Uterus (tissue), 4 donors: ENCODE results near the gene MYL6B. TPM values are rescaled to one million over a fixed set of nuclear protein-coding genes. Genes with fewer than 3 reads are reported as not detected.
A peak's percentile ranks its signal among the peaks of the same experiment; 100 is the strongest.

Experiments used
- DNase-seq, 2 donors: peaks; one replicate each; pipeline ENCODE4 v3.0.0-alpha.2; 2019 to 2020
- H3K27ac ChIP-seq, 2 donors: fragments of 200-600 bp; sonication (generic); 1 replicate in 1 of 2; 2 replicates in 1 of 2; pipeline ENCODE4 v1.5.1; 2016 to 2018
- H3K27me3 ChIP-seq, 2 donors: fragments of 200-600 bp; sonication (generic); one replicate each; pipeline ENCODE4 v1.5.1; 2018 to 2019; ENCODE audit warnings: control low read depth in 1 of 2
- H3K36me3 ChIP-seq, 2 donors: fragments of 200-600 bp; sonication (generic); one replicate each; pipeline ENCODE4 v1.5.1; 2019; ENCODE audit warnings: control low read depth in 1 of 2
- H3K4me1 ChIP-seq, 2 donors: fragments of 200-600 bp; sonication (generic); one replicate each; pipeline ENCODE4 v1.5.1; 2018 to 2019; ENCODE audit warnings: control low read depth in 1 of 2
- H3K4me3 ChIP-seq, 2 donors: fragments of 200-600 bp; sonication (generic); 1 replicate in 1 of 2; 2 replicates in 1 of 2; pipeline ENCODE4 v1.5.1; 2018 to 2019; ENCODE audit warnings: mild to moderate bottlenecking in 1 of 2
- H3K9me3 ChIP-seq, 2 donors: fragments of 200-600 bp; sonication (generic); one replicate each; pipeline ENCODE4 v1.5.1; 2019; ENCODE audit warnings: control low read depth in 1 of 2
- POLR2A ChIP-seq, 2 donors: fragments of 450-650 bp; IDR thresholded peaks; one replicate each; pipeline ENCODE4 v1.6.1; 2016; ENCODE audit warnings: antibody characterized with exemption in 2 of 2, mild to moderate bottlenecking in 1 of 2, moderate library complexity in 1 of 2
- intact Hi-C: fragments of 100-400 bp; cut with DNase I; formaldehyde crosslinking; loops from one replicate; pipeline ENCODE4 v1.15.1; 2023; ENCODE audit warnings: low total_unique reads
- total RNA-seq, 4 donors: library from RNA; depleted of rRNA in 3 of 4; stranded (reverse); fragments of >200 nt in 3 of 4; gene quantifications; one replicate each; pipeline versions ENCODE4 v1.1.0 to v1.2.4, GENCODE V29; 2014 to 2023
- TF ChIP-seq, protein P1 (sequence below), 4 experiments: fragments of 200-600 bp in 2 of 4; fragments of 450-650 bp in 2 of 4; sonication (generic) in 2 of 4; IDR thresholded peaks; one replicate each; pipeline ENCODE4 v1.5.1; 2016 to 2019; ENCODE audit warnings: antibody characterized with exemption in 4 of 4, mild to moderate bottlenecking in 2 of 4, moderate library complexity in 1 of 4
- donor health status: DM: yes; HTN: yes; CAD: no.

MYL6B gene
- total RNA-seq, 4 donors from 2014 or later: 6.7 to 57.5 (median 27.0) TPM

DNA sequence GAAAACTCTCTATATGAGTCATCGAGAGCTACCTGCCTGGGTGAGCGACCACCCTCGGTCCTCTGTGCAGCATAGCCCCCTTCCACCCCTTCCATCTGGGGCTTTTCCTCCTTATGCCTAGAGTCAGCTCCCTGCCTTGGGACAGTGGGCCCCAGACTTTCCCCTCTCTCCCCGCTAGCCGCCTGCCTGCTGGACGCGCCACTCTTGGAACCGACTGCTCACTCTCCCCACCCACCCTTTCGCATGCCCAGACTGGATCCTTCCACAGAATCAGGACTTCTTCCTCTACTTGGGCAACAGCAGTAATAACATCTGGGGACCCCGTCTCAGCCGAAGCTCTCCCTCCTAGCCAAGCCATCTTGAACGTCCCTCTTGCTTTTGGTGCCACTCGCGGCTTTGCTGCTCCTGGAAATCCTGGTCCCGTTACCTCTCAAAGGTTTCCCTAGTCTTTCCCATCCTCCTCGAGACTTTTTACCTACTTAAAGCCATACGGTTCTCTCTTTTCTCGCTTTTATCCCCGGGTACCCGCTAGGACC, 23.6 kb upstream of the MYL6B start:
- Histone ChIP-seq H3K4me1 (peaks cover 8 to 10% of the 10 kb centered on the region in 2 donors), H3K36me3 (no peaks in the 10 kb centered on the region), H3K4me3 (peak overlapping the region; percentile 56 to 95), H3K27me3 (no peaks in the 10 kb centered on the region), H3K27ac (peak overlapping the region; percentile 88 to 91), H3K9me3 (no peaks in the 10 kb centered on the region)
- intact Hi-C loops: loop anchor here (5.0 kb wide), 1 partner anchor 34 kb away; no protein-coding TSS in a partner anchor
- TF ChIP-seq, protein P1, sequence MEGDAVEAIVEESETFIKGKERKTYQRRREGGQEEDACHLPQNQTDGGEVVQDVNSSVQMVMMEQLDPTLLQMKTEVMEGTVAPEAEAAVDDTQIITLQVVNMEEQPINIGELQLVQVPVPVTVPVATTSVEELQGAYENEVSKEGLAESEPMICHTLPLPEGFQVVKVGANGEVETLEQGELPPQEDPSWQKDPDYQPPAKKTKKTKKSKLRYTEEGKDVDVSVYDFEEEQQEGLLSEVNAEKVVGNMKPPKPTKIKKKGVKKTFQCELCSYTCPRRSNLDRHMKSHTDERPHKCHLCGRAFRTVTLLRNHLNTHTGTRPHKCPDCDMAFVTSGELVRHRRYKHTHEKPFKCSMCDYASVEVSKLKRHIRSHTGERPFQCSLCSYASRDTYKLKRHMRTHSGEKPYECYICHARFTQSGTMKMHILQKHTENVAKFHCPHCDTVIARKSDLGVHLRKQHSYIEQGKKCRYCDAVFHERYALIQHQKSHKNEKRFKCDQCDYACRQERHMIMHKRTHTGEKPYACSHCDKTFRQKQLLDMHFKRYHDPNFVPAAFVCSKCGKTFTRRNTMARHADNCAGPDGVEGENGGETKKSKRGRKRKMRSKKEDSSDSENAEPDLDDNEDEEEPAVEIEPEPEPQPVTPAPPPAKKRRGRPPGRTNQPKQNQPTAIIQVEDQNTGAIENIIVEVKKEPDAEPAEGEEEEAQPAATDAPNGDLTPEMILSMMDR (IDR thresholded peaks at IDR 0.05): no peak
- TF ChIP-seq POLR2A (IDR thresholded peaks at IDR 0.05): no peak
- no peak for DNase-seq

DNA sequence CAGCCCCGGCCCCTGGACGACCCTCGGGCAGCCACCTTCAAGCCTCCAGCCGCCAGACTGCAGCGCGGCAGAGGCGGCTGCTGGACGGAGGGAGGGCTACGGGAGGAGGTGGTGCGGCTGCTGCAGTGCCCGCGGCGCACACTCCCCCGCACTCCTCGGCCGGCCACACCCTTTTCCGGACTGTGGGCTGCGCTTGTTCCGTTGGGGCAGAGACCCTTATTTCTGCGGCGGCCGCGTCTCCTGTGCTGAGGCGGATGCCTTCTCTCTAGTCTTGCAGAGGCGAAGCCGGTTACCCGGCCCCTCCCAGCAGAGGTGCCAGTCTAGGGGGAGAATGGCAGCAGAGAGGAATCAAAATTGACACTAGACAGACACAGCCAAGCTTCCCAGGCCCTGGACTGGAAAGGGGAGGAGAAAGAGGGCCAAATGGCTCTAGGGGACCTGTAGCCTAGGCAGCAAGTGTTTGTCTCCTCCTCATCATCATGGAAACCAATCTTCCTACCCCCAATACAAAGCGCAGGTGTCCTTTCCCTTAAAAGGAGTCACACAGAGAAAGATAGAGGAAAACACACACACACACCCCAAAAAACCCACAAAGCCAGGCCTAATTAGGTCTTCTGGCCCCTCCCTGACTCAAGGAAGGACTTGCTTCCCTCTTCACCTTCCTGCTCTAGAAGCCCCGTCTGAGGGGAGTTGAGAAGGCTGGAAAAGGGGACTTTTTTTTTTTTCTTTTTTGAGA, 23.0 kb upstream of the MYL6B start:
- peak in 1 of 2 donors; percentile 49 for TF ChIP-seq POLR2A (IDR thresholded peaks at IDR 0.05)
- TF ChIP-seq, protein P1 (IDR thresholded peaks at IDR 0.05): no peak
- peak; percentile 72 to 76 for DNase-seq
- no peaks in the 10 kb centered on the region for H3K36me3 ChIP-seq
- peaks cover 8 to 10% of the 10 kb centered on the region in 2 donors for H3K4me1 ChIP-seq
- H3K27ac ChIP-seq: peak overlapping the region; percentile 88 to 91
- no peaks in the 10 kb centered on the region for H3K9me3 ChIP-seq
- H3K27me3 ChIP-seq: no peaks in the 10 kb centered on the region
- H3K4me3 ChIP-seq: peak overlapping the region; percentile 56 to 95
- intact Hi-C loops: loop anchor here (5.0 kb wide), 1 partner anchor 33 kb away; no protein-coding TSS in a partner anchor

DNA sequence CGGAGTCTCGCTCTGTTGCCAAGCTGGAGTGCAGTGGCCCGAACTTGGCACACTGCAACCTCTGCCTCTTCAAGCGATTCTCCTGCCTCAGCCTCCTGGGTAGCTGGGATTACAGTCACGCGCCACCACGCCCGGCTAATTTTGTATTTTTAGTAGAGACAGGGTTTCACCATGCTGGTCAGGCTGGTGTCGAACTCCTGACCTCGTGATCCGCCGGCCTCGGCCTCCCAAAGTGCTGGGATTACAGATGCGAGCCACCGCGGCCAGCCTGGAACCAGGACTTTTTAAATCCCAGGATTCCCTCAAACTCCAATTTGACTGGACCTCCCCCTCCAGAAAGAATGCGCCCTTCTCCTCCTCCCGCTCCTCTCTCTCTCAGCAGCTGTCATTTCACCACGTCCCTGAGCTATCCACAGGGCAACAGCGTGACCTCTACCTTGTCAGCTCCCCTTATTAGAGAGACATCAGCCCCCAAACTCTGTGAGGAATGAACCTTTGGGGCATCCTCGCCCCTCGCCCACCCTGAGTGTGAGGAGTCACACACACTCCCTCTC, 22.4 kb upstream of the MYL6B start:
- Histone ChIP-seq H3K36me3 (no peaks in the 10 kb centered on the region), H3K4me3 (peak overlapping the region; percentile 56 to 95), H3K4me1 (peaks cover 8 to 10% of the 10 kb centered on the region in 2 donors), H3K9me3 (no peaks in the 10 kb centered on the region), H3K27me3 (no peaks in the 10 kb centered on the region), H3K27ac (peak overlapping the region; percentile 88 to 91)
- TF ChIP-seq POLR2A (IDR thresholded peaks at IDR 0.05): no peak
- TF ChIP-seq, protein P1 (IDR thresholded peaks at IDR 0.05): no peak
- DNase-seq: no peak
- intact Hi-C loops: loop anchor here (5.0 kb wide), 1 partner anchor 32 kb away; no protein-coding TSS in a partner anchor

DNA sequence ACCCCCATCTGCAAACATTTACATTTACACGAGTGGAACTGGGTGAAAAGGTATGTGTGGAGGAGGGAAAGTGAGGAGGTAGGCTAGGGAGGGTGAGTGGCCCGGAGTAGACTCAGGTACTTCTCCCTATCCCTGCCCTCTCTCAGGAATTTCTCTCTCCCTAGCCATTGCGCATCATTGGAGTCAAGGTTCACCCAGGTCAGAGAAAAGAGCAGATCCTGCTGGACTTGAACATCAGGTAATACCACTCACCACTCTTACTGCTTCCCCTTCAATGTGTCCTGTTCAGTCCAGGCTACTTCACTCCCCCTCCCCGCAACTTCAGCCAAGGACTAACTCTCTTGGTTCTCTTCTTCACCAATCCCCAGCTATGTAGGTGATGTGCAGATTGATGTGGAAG, 21.5 kb upstream of the MYL6B start:
- Histone ChIP-seq H3K4me1 (peaks cover 7 to 8% of the 10 kb centered on the region in 2 donors), H3K27me3 (no peaks in the 10 kb centered on the region), H3K36me3 (no peaks in the 10 kb centered on the region), H3K9me3 (no peaks in the 10 kb centered on the region), H3K27ac (peak overlapping the region; percentile 88 to 91), H3K4me3 (no peak overlapping the region)
- TF ChIP-seq POLR2A (IDR thresholded peaks at IDR 0.05): no peak
- TF ChIP-seq, protein P1 (IDR thresholded peaks at IDR 0.05): no peak
- intact Hi-C loops: no loop called here
- no peak for DNase-seq

DNA sequence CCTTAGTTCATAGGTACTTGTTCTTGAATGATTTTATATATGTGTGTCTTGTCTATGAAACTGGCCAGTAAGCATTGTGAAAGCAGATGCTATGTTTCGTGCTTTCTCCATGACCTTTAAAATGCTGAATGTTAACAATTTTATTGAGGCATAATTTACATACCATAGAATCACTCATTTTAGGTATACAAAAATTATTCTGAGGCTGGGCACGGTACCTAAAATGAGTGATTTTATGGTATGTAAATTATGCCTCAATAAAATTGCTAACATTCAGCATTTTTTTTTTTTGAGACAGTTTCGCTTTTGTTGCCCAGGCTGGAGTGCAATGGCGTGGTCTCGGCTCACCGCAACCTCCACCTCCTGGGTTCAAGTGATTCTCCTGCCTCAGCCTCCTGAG, 17.5 kb upstream of the MYL6B start:
- Histone ChIP-seq H3K27ac (no peak overlapping the region), H3K36me3 (no peaks in the 10 kb centered on the region), H3K9me3 (no peaks in the 10 kb centered on the region), H3K27me3 (no peaks in the 10 kb centered on the region), H3K4me1 (peaks cover 0 to 5% of the 10 kb centered on the region in 2 donors), H3K4me3 (no peak overlapping the region)
- TF ChIP-seq POLR2A (IDR thresholded peaks at IDR 0.05): no peak
- TF ChIP-seq, protein P1 (IDR thresholded peaks at IDR 0.05): no peak
- intact Hi-C loops: no loop called here
- DNase-seq: no peak
